Measurements from ENCODE around the gene KYNU.
"Not testable (repeated sequence)": the region's sequence is repeated elsewhere in the genome, so short reads cannot be mapped to it uniquely, and the experiment has no call there.

KYNU gene

DNA sequence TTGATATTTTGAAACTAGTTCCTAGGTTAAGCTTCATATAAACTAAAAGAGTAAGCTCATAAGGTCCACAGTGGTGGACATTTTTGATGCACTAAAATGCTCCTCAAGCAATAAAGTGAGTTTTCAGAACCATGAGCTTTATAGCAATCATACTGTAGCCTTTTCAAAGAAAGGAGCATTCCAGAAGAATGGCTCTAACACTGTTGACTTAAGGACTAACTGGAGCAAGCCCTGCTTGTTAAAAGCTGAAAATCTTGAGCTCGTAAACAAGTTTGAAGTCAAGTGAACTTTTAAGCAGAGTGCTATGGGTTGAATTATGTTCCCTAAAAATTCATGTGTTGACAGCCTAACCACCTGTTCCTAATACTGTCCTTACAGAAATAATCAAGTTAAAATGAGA, 38.0 kb downstream of the KYNU start:
- no peak for DNase-seq
- TF ChIP-seq POLR2A (IDR thresholded peaks at IDR 0.05; ENCODE audit: low read length) (no peak), GATA1 (IDR thresholded peaks at IDR 0.05; ENCODE audit: low read depth, low read length) (no peak)

- DNase-seq: no peak
- no peak for TF ChIP-seq POLR2A (IDR thresholded peaks at IDR 0.05; ENCODE audit: low read length)
- TF ChIP-seq GATA1 (IDR thresholded peaks at IDR 0.05; ENCODE audit: low read depth, low read length): no peak
These were observed 41.2 kb downstream of the KYNU start for GRCh38 chr2:142918624-142919023.

- no peak for DNase-seq
- TF ChIP-seq GATA1 (IDR thresholded peaks at IDR 0.05; ENCODE audit: low read depth, low read length) (no peak), POLR2A (IDR thresholded peaks at IDR 0.05; ENCODE audit: low read length) (no peak)
These were observed 43.1 kb downstream of the KYNU start for GRCh38 chr2:142920571-142920970.

- no peak for DNase-seq
- TF ChIP-seq GATA1 (IDR thresholded peaks at IDR 0.05; ENCODE audit: low read depth, low read length): no peak
- TF ChIP-seq POLR2A (IDR thresholded peaks at IDR 0.05; ENCODE audit: low read length): no peak
These were observed 49.0 kb downstream of the KYNU start for GRCh38 chr2:142926445-142926844.

DNA sequence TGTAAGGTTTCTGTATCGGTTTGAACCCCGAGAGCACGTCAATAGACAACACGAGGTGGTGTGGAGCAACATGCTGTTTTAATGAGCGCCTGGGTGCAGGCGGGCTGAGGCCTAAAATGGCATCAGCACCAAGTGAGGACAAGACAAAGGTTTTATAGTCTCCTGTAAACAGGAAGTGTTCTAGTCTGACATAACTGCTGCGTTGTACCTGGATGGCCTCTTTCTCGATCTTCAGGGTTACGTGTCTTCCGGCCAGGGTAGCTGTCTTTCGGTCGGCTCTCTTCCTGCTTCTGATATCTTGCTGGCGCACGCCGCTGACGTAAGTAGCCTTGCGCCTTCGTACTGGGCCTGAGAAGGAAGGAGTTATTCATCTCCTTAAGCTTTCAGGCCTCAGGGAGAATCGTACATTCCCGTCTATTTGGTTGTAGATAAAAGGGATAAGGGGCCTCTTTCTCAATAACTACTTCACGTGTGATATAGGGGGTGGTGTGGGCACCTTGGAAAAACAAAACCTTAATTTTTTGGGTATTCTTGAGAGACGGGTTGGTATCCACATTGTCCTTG, 53.5 kb downstream of the KYNU start:
- no peak for DNase-seq
- TF ChIP-seq GATA1 (IDR thresholded peaks at IDR 0.05; ENCODE audit: low read depth, low read length) (no peak), POLR2A (IDR thresholded peaks at IDR 0.05; ENCODE audit: low read length) (no peak)

DNA sequence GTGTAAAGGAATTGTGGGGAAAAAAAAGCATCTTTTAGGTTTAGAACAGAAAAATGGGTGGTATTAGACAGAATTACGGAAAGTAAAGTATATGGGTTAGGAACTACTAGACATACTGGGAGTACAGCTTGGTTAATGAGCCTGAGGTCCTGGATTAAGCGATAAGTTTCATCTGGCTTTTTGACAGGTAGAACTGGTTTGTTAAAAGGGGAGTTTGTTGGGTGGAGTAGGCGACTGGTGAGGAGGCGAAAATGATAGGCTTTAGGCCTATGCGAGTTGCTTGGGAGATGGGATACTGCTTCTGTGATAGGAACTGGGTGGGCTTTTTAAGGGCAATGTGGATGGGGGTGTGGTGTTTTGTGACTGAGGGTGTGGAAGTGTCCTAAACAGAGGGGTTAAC, 56.5 kb downstream of the KYNU start:
- DNase-seq: no peak
- TF ChIP-seq POLR2A (IDR thresholded peaks at IDR 0.05; ENCODE audit: low read length) (no peak), GATA1 (IDR thresholded peaks at IDR 0.05; ENCODE audit: low read depth, low read length) (no peak)

DNA sequence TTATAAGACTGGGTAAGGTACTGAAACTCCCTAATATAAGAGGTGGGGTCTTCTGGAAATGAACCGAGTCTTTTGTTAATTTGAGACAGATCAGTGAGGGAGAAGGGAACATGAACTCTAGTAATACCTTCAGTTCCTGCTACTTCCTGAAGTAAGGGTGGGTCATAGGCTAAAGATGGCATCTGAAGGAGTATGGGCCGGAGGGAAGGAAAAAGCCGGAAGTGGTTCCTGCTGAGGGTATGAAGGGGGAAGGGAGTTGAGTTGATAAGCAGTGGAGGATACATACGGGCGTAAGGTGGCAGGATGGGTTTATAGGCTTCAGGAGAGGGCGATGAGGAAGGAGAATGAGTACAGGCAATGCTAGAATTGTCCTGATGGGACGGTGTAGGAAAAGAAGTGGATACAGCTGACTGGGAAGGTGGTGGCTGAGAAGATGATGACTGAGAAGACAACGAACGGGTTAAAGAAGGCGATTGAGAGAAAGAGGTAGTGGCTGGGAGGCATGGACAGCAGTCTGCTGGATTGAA, 58.2 kb downstream of the KYNU start:
- TF ChIP-seq POLR2A (IDR thresholded peaks at IDR 0.05; ENCODE audit: low read length) (no peak), GATA1 (IDR thresholded peaks at IDR 0.05; ENCODE audit: low read depth, low read length) (no peak)
- DNase-seq: no peak

GRCh38 chr2:142936629-142937028, 59.2 kb downstream of the KYNU start:
- TF ChIP-seq POLR2A (IDR thresholded peaks at IDR 0.05; ENCODE audit: low read length) (no peak), GATA1 (IDR thresholded peaks at IDR 0.05; ENCODE audit: low read depth, low read length) (no peak)
- no peak for DNase-seq

DNA sequence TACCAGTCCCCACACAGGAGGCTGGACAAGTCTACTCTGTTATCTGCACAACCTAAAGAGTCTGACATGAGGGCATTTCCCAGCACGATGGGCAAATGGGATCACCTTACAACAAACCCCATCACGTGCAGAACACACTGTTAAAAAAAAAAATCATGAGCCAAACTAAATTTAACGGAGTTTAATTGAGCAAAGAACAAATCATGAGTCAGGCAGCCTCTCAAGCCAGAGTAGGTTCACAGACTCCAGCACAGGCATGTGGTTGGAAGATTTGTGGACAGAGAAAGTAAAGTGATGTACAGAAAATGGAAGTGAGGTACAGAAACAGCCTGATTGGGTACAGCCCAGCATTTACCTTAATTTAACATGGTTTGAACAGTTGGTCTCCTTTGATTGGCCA, 59.9 kb downstream of the KYNU start:
- no peak for DNase-seq
- TF ChIP-seq POLR2A (IDR thresholded peaks at IDR 0.05; ENCODE audit: low read length) (no peak), GATA1 (IDR thresholded peaks at IDR 0.05; ENCODE audit: low read depth, low read length) (no peak)

DNA sequence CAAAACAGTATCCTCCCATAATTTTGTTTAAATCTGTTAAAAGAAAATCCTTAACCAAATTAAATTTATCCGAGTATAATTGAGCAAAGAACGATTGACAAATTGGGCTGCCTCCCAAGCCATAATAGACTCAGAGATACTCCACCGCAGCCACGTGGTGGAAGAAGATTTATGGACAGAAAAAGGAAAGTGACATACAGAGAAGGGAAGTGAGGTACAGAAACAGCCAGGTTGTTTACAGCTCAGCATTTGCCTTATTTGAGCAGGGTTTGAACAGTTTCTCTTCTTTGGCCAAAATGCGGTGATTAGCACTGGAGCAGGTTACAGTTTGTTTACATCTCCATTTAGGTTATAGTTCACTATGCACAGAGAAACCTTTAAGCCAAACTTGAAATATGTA, 60.8 kb downstream of the KYNU start:
- no peak for DNase-seq
- no peak for TF ChIP-seq GATA1 (IDR thresholded peaks at IDR 0.05; ENCODE audit: low read depth, low read length)
- no peak for TF ChIP-seq POLR2A (IDR thresholded peaks at IDR 0.05; ENCODE audit: low read length)

DNA sequence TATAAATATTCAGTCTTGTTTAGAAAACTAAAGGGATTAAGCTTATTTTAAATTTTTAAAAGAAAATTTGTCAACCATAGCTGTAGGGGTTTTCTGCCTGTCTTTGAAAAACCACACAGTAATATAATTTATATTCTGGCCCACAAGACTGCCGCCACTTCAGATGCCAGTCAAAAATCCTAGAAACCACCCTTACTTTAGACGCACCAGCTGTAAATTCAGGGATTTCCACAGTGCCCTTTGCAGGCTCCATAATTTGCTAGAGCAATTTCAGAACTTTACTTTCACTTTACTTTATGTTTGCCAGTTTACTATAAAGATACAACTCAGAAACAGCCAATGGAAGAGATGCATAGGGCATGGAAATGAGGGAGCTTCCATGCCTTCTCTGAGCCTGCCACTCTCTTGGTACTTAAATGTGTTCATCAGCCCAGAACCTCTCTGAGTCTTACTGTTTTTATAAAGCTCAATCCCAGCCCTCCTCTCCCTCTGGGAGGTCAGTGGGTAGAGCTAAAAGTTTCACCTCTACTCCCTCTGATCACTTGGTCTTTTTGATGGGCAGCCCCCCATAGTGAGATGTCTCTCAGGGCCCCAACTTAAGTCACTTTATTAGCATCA, 63.3 kb downstream of the KYNU start:
- no peak for TF ChIP-seq POLR2A (IDR thresholded peaks at IDR 0.05; ENCODE audit: low read length)
- no peak for TF ChIP-seq GATA1 (IDR thresholded peaks at IDR 0.05; ENCODE audit: low read depth, low read length)
- DNase-seq: no peak

GRCh38 chr2:142942690-142943089, 65.2 kb downstream of the KYNU start:
- TF ChIP-seq POLR2A (IDR thresholded peaks at IDR 0.05; ENCODE audit: low read length): no peak
- no peak for TF ChIP-seq GATA1 (IDR thresholded peaks at IDR 0.05; ENCODE audit: low read depth, low read length)
- DNase-seq: no peak

DNA sequence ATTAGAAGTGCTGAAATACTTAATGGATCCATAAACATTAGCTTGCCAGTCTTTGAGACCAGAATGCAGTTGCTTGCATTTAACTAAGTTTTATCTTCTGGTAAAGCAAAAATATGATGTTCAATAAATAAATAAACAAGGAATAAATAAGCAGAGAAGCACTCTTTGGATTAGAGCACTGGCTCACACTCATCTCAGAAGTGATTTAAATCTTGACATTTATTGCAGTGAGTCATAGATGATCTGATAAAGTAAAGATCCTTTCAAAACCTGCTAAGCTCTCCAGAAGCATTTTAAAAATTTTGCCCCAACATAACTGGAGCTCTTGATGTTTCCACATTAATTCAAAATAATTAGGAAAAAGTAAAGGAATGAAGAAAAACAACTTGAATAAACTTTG, 66.8 kb downstream of the KYNU start:
- no peak for DNase-seq

DNA sequence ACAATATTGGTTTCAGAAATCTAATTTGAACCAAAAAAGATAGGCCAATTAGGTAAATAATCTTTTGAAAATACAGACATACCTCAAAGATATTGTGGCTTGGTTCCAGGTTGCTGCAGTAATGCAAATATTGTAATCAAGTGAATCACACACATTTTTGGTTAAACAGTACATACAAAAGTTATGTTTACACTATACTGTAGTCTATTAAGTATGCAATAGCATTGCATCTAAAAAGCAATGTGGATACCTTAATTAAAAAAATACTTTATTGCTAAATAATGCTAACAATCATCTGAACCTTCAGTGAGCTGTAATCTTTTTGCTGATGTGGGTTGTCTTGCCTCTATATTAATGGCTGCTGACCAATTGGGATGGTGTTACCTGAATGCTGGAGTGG, 67.3 kb downstream of the KYNU start:
- no peak for DNase-seq
- TF ChIP-seq POLR2A (IDR thresholded peaks at IDR 0.05; ENCODE audit: low read length) (no peak), GATA1 (IDR thresholded peaks at IDR 0.05; ENCODE audit: low read depth, low read length) (no peak)

More for the DNA sequence above, 66.8 kb downstream of the KYNU start:
- TF ChIP-seq GATA1 (IDR thresholded peaks at IDR 0.05; ENCODE audit: low read depth, low read length) (no peak), POLR2A (IDR thresholded peaks at IDR 0.05; ENCODE audit: low read length) (no peak)

- DNase-seq: no peak
- TF ChIP-seq POLR2A (IDR thresholded peaks at IDR 0.05; ENCODE audit: low read length) (no peak), GATA1 (IDR thresholded peaks at IDR 0.05; ENCODE audit: low read depth, low read length) (no peak)
These were observed 69.5 kb downstream of the KYNU start for GRCh38 chr2:142946941-142947340.

GRCh38 chr2:142948723-142949122, 71.3 kb downstream of the KYNU start:
- DNase-seq: not testable (repeated sequence)

DNA sequence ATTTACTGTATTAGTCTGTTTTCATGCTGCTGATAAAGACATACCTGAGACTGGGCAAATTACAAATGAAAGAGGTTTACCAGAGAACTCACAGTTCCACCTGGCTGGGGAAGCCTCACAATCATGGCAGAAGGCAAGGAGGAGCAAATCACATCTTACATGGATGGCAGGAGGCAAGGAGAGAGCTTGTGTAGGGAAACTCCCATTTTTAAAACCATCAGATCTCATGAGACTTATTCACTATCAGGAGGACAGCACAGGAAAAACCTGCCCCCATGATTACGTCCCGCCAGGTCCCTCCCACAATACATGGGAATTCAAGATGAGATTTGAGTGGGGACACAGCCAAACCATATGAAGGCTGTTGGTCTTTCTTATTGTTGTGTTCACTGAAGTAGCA, 72.9 kb downstream of the KYNU start:
- not testable (repeated sequence) for DNase-seq
